DND-41 (cell line): ENCODE results near the gene DEXI.
"Not testable (repeated sequence)": the region's sequence is repeated elsewhere in the genome, so short reads cannot be mapped to it uniquely, and the experiment has no call there.

Source experiments
- ATAC-seq: fragments of 200-7000 bp; cut with Tn5 transposase; 3 replicates; pipeline ENCODE4 v1.9.1; 2021; ENCODE audit warnings: low read depth; ENCODE audit not compliant: insufficient read depth
- DNase-seq: peaks from one replicate; pipeline ENCODE4 v3.0.0-alpha.2; 2020
- H2AFZ ChIP-seq: 2 replicates; pipeline ENCODE4 v1.6.0; 2012; ENCODE audit warnings: low read depth, low read length
- H3K27ac ChIP-seq: 2 replicates; pipeline ENCODE4 v1.5.1; 2012; ENCODE audit warnings: low read length, inconsistent platforms
- H3K27me3 ChIP-seq: fragments of 200-600 bp; sonication (generic); 2 replicates; pipeline ENCODE4 v1.6.0; 2012; ENCODE audit warnings: low read length, mild to moderate bottlenecking, inconsistent platforms; ENCODE audit not compliant: insufficient read depth, poor library complexity
- H3K36me3 ChIP-seq: 2 replicates; pipeline ENCODE4 v1.5.1; 2012; ENCODE audit warnings: low read length, inconsistent platforms; ENCODE audit not compliant: insufficient read depth
- H3K4me1 ChIP-seq: 2 replicates; pipeline ENCODE4 v1.5.1; 2012; ENCODE audit warnings: mild to moderate bottlenecking, low read length; ENCODE audit not compliant: insufficient read depth
- H3K4me2 ChIP-seq: 2 replicates; pipeline ENCODE4 v1.6.0; 2012; ENCODE audit warnings: mild to moderate bottlenecking, moderate library complexity, low read length, inconsistent platforms; ENCODE audit not compliant: insufficient read depth
- H3K4me3 ChIP-seq, 2 experiments: fragments of 200-600 bp in 1 of 2; shearing (Covaris generic) in 1 of 2; 2 replicates each; pipeline ENCODE4 v1.5.1; 2012 to 2016; ENCODE audit warnings: inconsistent platforms in 2 of 2, low read length in 2 of 2, mild to moderate bottlenecking in 2 of 2, low read depth in 1 of 2, moderate library complexity in 1 of 2
- H3K79me2 ChIP-seq: 2 replicates; pipeline ENCODE4 v1.6.0; 2012; ENCODE audit warnings: low read length, inconsistent platforms; ENCODE audit not compliant: insufficient read depth
- H3K9ac ChIP-seq: 2 replicates; pipeline ENCODE4 v1.6.0; 2012; ENCODE audit warnings: low read depth, mild to moderate bottlenecking, inconsistent platforms, low read length, moderate library complexity
- H3K9me3 ChIP-seq: 2 replicates; pipeline ENCODE4 v1.5.1; 2012; ENCODE audit warnings: low read length, moderate library complexity, mild to moderate bottlenecking, inconsistent platforms; ENCODE audit not compliant: insufficient read depth, severe bottlenecking
- H4K20me1 ChIP-seq: 2 replicates; pipeline ENCODE4 v1.6.0; 2012; ENCODE audit warnings: low read length; ENCODE audit not compliant: insufficient read depth
- EZH2 ChIP-seq: IDR thresholded peaks from 3 replicates; pipeline ENCODE4 v1.6.1; 2012; ENCODE audit warnings: borderline replicate concordance, low read depth, mild to moderate bottlenecking, moderate library complexity, low read length, inconsistent platforms; ENCODE audit not compliant: severe bottlenecking
- TF ChIP-seq, protein P1 (sequence below): IDR thresholded peaks from 2 replicates; pipeline ENCODE4 v1.5.1; 2012; ENCODE audit warnings: borderline replicate concordance, low read length, moderate library complexity, mild to moderate bottlenecking; ENCODE audit not compliant: poor library complexity, severe bottlenecking; ENCODE audit errors: extremely low read depth

Gene DEXI

GRCh38 chr16:10931134-10931533 lies 11.1 kb downstream of the DEXI start:
- H2AFZ ChIP-seq: no peak overlapping the region
- no peaks in the 10 kb centered on the region for H3K9me3 ChIP-seq
- H3K4me3 ChIP-seq: no peak overlapping the region
- TF ChIP-seq, protein P1, sequence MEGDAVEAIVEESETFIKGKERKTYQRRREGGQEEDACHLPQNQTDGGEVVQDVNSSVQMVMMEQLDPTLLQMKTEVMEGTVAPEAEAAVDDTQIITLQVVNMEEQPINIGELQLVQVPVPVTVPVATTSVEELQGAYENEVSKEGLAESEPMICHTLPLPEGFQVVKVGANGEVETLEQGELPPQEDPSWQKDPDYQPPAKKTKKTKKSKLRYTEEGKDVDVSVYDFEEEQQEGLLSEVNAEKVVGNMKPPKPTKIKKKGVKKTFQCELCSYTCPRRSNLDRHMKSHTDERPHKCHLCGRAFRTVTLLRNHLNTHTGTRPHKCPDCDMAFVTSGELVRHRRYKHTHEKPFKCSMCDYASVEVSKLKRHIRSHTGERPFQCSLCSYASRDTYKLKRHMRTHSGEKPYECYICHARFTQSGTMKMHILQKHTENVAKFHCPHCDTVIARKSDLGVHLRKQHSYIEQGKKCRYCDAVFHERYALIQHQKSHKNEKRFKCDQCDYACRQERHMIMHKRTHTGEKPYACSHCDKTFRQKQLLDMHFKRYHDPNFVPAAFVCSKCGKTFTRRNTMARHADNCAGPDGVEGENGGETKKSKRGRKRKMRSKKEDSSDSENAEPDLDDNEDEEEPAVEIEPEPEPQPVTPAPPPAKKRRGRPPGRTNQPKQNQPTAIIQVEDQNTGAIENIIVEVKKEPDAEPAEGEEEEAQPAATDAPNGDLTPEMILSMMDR: no peak
- TF ChIP-seq EZH2: no peak
- H3K4me1 ChIP-seq: peaks cover 4% of the 10 kb centered on the region; the same call in 1 of the 2 replicates
- H3K27ac ChIP-seq: no peak overlapping the region
- peaks cover 41% of the 10 kb centered on the region for H4K20me1 ChIP-seq
- H3K4me2 ChIP-seq: no peak overlapping the region
- peaks cover 67% of the 10 kb centered on the region for H3K36me3 ChIP-seq
- no peaks in the 10 kb centered on the region for H3K27me3 ChIP-seq
- no peak overlapping the region for H3K9ac ChIP-seq
- peaks cover 25% of the 10 kb centered on the region for H3K79me2 ChIP-seq
- DNase-seq: no peak
- ATAC-seq: no peak

GRCh38 chr16:10930755-10931093 lies 11.5 kb downstream of the DEXI start:
- no peak overlapping the region for H3K4me3 ChIP-seq
- H3K27me3 ChIP-seq: no peaks in the 10 kb centered on the region
- H3K9ac ChIP-seq: no peak overlapping the region
- peaks cover 2% of the 10 kb centered on the region; the same call in 1 of the 2 replicates for H3K4me1 ChIP-seq
- peaks cover 22% of the 10 kb centered on the region for H3K79me2 ChIP-seq
- no peak overlapping the region for H3K27ac ChIP-seq
- DNase-seq (no peak), ATAC-seq (no peak)
- no peak overlapping the region for H2AFZ ChIP-seq
- no peak overlapping the region for H3K4me2 ChIP-seq
- peaks cover 69% of the 10 kb centered on the region for H3K36me3 ChIP-seq
- no peaks in the 10 kb centered on the region for H3K9me3 ChIP-seq
- peaks cover 38% of the 10 kb centered on the region for H4K20me1 ChIP-seq
- TF ChIP-seq EZH2: no peak
- TF ChIP-seq, protein P1: no peak

- no peaks in the 10 kb centered on the region for H3K4me1 ChIP-seq
- peaks cover 35% of the 10 kb centered on the region for H4K20me1 ChIP-seq
- H2AFZ ChIP-seq: no peak overlapping the region
- H3K9me3 ChIP-seq: no peaks in the 10 kb centered on the region
- no peak for DNase-seq
- no peak overlapping the region for H3K4me2 ChIP-seq
- no peaks in the 10 kb centered on the region for H3K27me3 ChIP-seq
- no peak for ATAC-seq
- H3K79me2 ChIP-seq: peaks cover 16% of the 10 kb centered on the region
- peaks cover 71% of the 10 kb centered on the region for H3K36me3 ChIP-seq
- no peak overlapping the region for H3K9ac ChIP-seq
- no peak overlapping the region for H3K27ac ChIP-seq
- H3K4me3 ChIP-seq: no peak overlapping the region
- TF ChIP-seq, protein P1: no peak
- TF ChIP-seq EZH2: no peak
These were observed 12.2 kb downstream of the DEXI start for GRCh38 chr16:10929853-10930754.

DNA sequence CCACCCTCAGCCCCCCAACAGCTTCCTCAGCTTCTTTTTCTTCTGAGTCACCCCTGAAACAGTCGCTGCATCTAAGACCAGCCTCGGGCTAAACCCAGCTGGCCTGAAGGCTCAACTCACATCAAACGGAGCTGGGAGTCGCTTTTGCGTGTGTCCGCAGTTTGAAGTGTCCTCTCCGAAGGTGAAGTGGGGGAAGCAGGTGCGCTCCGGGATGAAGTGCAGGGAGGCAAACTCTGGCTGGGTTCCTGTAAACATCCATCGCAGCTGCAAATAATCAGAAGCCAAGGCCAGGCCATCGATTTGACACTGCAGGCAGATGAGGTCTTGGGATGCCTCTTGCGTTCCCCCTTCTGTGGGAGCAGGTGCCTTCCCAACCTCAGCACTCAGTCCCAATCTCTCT lies 13.2 kb downstream of the DEXI start:
- not testable (repeated sequence) for H3K27ac ChIP-seq, ATAC-seq, H3K79me2 ChIP-seq, H3K27me3 ChIP-seq, H3K4me2 ChIP-seq, DNase-seq, H3K4me1 ChIP-seq, H3K4me3 ChIP-seq, H2AFZ ChIP-seq, H3K9me3 ChIP-seq, H3K9ac ChIP-seq
- peaks cover 62% of the 10 kb centered on the region for H3K36me3 ChIP-seq
- peaks cover 32% of the 10 kb centered on the region for H4K20me1 ChIP-seq
